ENCODE results near the gene GOLGA8B. TPM values are rescaled to one million over a fixed set of nuclear protein-coding genes. Genes with fewer than 3 reads are reported as not detected.

Gene GOLGA8B
- total RNA-seq, 4 donors from 2014 or later, result 20.3 to 242 (median 71.6) TPM

DNA sequence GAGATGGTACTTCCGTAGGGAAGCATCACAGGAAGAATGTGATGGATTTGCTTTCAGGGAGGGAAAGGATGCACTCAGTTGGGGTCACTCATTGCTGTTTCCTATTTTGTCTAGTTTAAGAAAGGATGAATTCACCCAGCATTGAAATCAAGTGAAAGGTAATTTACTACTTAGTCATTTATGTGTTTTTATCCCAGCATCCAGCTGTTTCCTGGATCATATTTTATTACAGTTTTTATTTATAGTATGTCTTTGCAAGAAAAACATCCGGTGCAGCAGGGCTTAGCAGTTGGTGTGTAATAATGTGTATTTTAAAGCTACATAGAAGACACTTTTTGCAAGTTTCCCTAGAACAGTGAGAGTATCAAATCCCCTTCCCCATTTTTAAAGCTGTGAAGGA is 37.4 kb upstream of the GOLGA8B start:
- no peaks in the 10 kb centered on the region for H3K36me3 ChIP-seq
- no peak overlapping the region for H3K27ac ChIP-seq
- no peak for TF ChIP-seq POLR2A (IDR thresholded peaks at IDR 0.05)
- TF ChIP-seq, protein P1, sequence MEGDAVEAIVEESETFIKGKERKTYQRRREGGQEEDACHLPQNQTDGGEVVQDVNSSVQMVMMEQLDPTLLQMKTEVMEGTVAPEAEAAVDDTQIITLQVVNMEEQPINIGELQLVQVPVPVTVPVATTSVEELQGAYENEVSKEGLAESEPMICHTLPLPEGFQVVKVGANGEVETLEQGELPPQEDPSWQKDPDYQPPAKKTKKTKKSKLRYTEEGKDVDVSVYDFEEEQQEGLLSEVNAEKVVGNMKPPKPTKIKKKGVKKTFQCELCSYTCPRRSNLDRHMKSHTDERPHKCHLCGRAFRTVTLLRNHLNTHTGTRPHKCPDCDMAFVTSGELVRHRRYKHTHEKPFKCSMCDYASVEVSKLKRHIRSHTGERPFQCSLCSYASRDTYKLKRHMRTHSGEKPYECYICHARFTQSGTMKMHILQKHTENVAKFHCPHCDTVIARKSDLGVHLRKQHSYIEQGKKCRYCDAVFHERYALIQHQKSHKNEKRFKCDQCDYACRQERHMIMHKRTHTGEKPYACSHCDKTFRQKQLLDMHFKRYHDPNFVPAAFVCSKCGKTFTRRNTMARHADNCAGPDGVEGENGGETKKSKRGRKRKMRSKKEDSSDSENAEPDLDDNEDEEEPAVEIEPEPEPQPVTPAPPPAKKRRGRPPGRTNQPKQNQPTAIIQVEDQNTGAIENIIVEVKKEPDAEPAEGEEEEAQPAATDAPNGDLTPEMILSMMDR (IDR thresholded peaks at IDR 0.05), result no peak
- no peak for DNase-seq
- H3K4me3 ChIP-seq, result no peak overlapping the region
- no peaks in the 10 kb centered on the region for H3K9me3 ChIP-seq
- no peaks in the 10 kb centered on the region for H3K27me3 ChIP-seq
- H3K4me1 ChIP-seq, result no peaks in the 10 kb centered on the region
- intact Hi-C loops (cut with DNase I; ENCODE audit: low total_unique reads), result no loop called here

DNA sequence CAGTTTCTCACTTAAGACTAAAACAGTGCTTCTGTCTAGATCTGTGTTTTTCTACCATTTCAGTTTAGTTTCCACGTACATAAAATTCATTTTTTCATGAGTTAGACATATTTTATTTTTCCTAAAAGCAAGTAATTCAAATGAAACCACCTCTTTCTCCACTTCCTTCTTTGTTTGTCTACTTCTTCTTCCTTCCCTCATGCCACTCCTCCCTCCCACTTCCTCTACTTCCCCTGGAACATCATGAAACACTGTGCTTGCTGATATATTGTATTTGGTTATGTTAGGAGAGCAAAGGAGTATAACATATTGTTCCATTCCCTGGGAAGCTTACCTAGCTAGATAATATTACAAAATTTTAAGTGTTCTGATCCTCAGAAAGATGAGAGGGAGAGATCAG is 36.7 kb upstream of the GOLGA8B start:
- DNase-seq, result no peak
- H3K36me3 ChIP-seq, result no peaks in the 10 kb centered on the region
- H3K27ac ChIP-seq, result no peak overlapping the region
- intact Hi-C loops (cut with DNase I; ENCODE audit: low total_unique reads), result no loop called here
- no peaks in the 10 kb centered on the region for H3K4me1 ChIP-seq
- H3K9me3 ChIP-seq, result no peaks in the 10 kb centered on the region
- H3K27me3 ChIP-seq, result no peaks in the 10 kb centered on the region
- no peak overlapping the region for H3K4me3 ChIP-seq
- TF ChIP-seq, protein P1 (IDR thresholded peaks at IDR 0.05), result no peak
- no peak for TF ChIP-seq POLR2A (IDR thresholded peaks at IDR 0.05)

- H3K36me3 ChIP-seq, result no peaks in the 10 kb centered on the region
- H3K27me3 ChIP-seq, result peaks cover 0 to 6% of the 10 kb centered on the region in 2 donors
- TF ChIP-seq, protein P1 (IDR thresholded peaks at IDR 0.05), result no peak
- TF ChIP-seq POLR2A (IDR thresholded peaks at IDR 0.05), result no peak
- H3K4me3 ChIP-seq, result no peak overlapping the region
- no peaks in the 10 kb centered on the region for H3K9me3 ChIP-seq
- intact Hi-C loops (cut with DNase I; ENCODE audit: low total_unique reads), result no loop called here
- H3K27ac ChIP-seq, result no peak overlapping the region
- no peaks in the 10 kb centered on the region for H3K4me1 ChIP-seq
- no peak for DNase-seq
Observed at GRCh38 chr15:34619151-34619550, 35.7 kb upstream of the GOLGA8B start.

- H3K4me3 ChIP-seq, result no peak overlapping the region
- H3K36me3 ChIP-seq, result no peaks in the 10 kb centered on the region
- no peak for DNase-seq
- peaks cover 0 to 8% of the 10 kb centered on the region in 2 donors for H3K27me3 ChIP-seq
- no peak overlapping the region for H3K27ac ChIP-seq
- H3K9me3 ChIP-seq, result no peaks in the 10 kb centered on the region
- H3K4me1 ChIP-seq, result no peaks in the 10 kb centered on the region
- no peak for TF ChIP-seq POLR2A (IDR thresholded peaks at IDR 0.05)
- TF ChIP-seq, protein P1 (IDR thresholded peaks at IDR 0.05), result no peak
- intact Hi-C loops (cut with DNase I; ENCODE audit: low total_unique reads), result no loop called here
Observed at GRCh38 chr15:34618073-34618472, 34.6 kb upstream of the GOLGA8B start.

GRCh38 chr15:34616613-34617012 is 33.2 kb upstream of the GOLGA8B start:
- H3K4me3 ChIP-seq, result no peak overlapping the region
- H3K36me3 ChIP-seq, result no peaks in the 10 kb centered on the region
- no peak for DNase-seq
- TF ChIP-seq, protein P1 (IDR thresholded peaks at IDR 0.05), result no peak
- no peak for TF ChIP-seq POLR2A (IDR thresholded peaks at IDR 0.05)
- intact Hi-C loops (cut with DNase I; ENCODE audit: low total_unique reads), result no loop called here
- no peaks in the 10 kb centered on the region for H3K4me1 ChIP-seq
- H3K27me3 ChIP-seq, result peaks cover 0 to 8% of the 10 kb centered on the region in 2 donors
- no peaks in the 10 kb centered on the region for H3K9me3 ChIP-seq
- no peak overlapping the region for H3K27ac ChIP-seq

All from uterus (tissue), 4 donors.